ACC112 (cell line): ENCODE data around the gene BRD7.
A peak's percentile ranks its signal among the peaks of the same experiment; 100 is the strongest.

Experiments used
- H2AFZ ChIP-seq: fragments of 200-600 bp; sonication (generic); one replicate; pipeline ENCODE4 v1.6.0; 2017; ENCODE audit warnings: antibody characterized with exemption, low read length; ENCODE audit not compliant: unreplicated experiment
- H3K27ac ChIP-seq: fragments of 200-600 bp; sonication (generic); 2 replicates; pipeline ENCODE4 v1.5.1; 2014; ENCODE audit warnings: low read depth, mild to moderate bottlenecking, antibody characterized with exemption, low read length, moderate library complexity
- H3K27me3 ChIP-seq: fragments of 200-600 bp; sonication (generic); 2 replicates; pipeline ENCODE4 v1.6.1; 2014; ENCODE audit warnings: mild to moderate bottlenecking, antibody characterized with exemption, low read length, moderate library complexity, mixed read lengths; ENCODE audit not compliant: insufficient read depth
- H3K36me3 ChIP-seq: fragments of 200-600 bp; sonication (generic); 2 replicates; pipeline ENCODE4 v1.6.1; 2016; ENCODE audit warnings: mild to moderate bottlenecking, antibody characterized with exemption, low read length, moderate library complexity, mixed read lengths; ENCODE audit not compliant: insufficient read depth
- H3K4me1 ChIP-seq: fragments of 200-600 bp; sonication (generic); one replicate; pipeline ENCODE4 v1.6.1; 2016; ENCODE audit warnings: low read length, mixed read lengths; ENCODE audit not compliant: insufficient read depth, unreplicated experiment, control insufficient read depth
- H3K4me3 ChIP-seq: fragments of 200-600 bp; sonication (generic); 2 replicates; pipeline ENCODE4 v1.5.1; 2014; ENCODE audit warnings: mild to moderate bottlenecking, low read depth, low read length
- H3K79me2 ChIP-seq: fragments of 200-600 bp; sonication (generic); one replicate; pipeline ENCODE4 v1.6.0; 2016; ENCODE audit warnings: low read length; ENCODE audit not compliant: control insufficient read depth, unreplicated experiment, insufficient read depth

Gene BRD7

GRCh38 chr16:50311134-50311528, 57.7 kb downstream of the BRD7 start:
- H3K27ac ChIP-seq: no peak overlapping the region
- H3K79me2 ChIP-seq: no peaks in the 10 kb centered on the region
- no peaks in the 10 kb centered on the region for H3K27me3 ChIP-seq
- H3K36me3 ChIP-seq: peaks cover 13% of the 10 kb centered on the region; the same call in 1 of the 2 replicates
- H3K4me1 ChIP-seq: peaks cover 6% of the 10 kb centered on the region
- H3K4me3 ChIP-seq: no peak overlapping the region
- H2AFZ ChIP-seq: no peak overlapping the region

GRCh38 chr16:50310308-50311133, 58.3 kb downstream of the BRD7 start:
- Histone ChIP-seq H3K27ac (no peak overlapping the region), H3K4me3 (no peak overlapping the region), H3K27me3 (no peaks in the 10 kb centered on the region), H3K4me1 (peaks cover 6% of the 10 kb centered on the region), H3K36me3 (peaks cover 13% of the 10 kb centered on the region; the same call in 1 of the 2 replicates), H2AFZ (no peak overlapping the region), H3K79me2 (no peaks in the 10 kb centered on the region)

GRCh38 chr16:50309527-50310307, 59.1 kb downstream of the BRD7 start:
- peaks cover 11% of the 10 kb centered on the region; the same call in 1 of the 2 replicates for H3K36me3 ChIP-seq
- H3K79me2 ChIP-seq: no peaks in the 10 kb centered on the region
- H3K4me1 ChIP-seq: peaks cover 6% of the 10 kb centered on the region
- H3K4me3 ChIP-seq: no peak overlapping the region
- H3K27ac ChIP-seq: no peak overlapping the region
- H2AFZ ChIP-seq: no peak overlapping the region
- no peaks in the 10 kb centered on the region for H3K27me3 ChIP-seq

- Histone ChIP-seq H3K4me1 (peaks cover 9% of the 10 kb centered on the region), H3K4me3 (no peak overlapping the region), H2AFZ (no peak overlapping the region), H3K27ac (no peak overlapping the region), H3K79me2 (no peaks in the 10 kb centered on the region), H3K27me3 (no peaks in the 10 kb centered on the region), H3K36me3 (peaks cover 5% of the 10 kb centered on the region; the same call in 1 of the 2 replicates)
Observed at GRCh38 chr16:50309156-50309526, 59.6 kb downstream of the BRD7 start.

- Histone ChIP-seq H2AFZ (no peak overlapping the region), H3K27me3 (no peaks in the 10 kb centered on the region), H3K4me1 (peaks cover 16% of the 10 kb centered on the region), H3K27ac (no peak overlapping the region), H3K4me3 (no peak overlapping the region), H3K36me3 (0 out of 2 replicates have a peak, but pooled peaks cover 3% of the 10 kb centered on the region), H3K79me2 (no peaks in the 10 kb centered on the region)
Observed at GRCh38 chr16:50308237-50308965, 60.4 kb downstream of the BRD7 start.

- H2AFZ ChIP-seq: no peak overlapping the region
- H3K27me3 ChIP-seq: no peaks in the 10 kb centered on the region
- no peaks in the 10 kb centered on the region for H3K79me2 ChIP-seq
- H3K4me3 ChIP-seq: no peak overlapping the region
- H3K36me3 ChIP-seq: 0 out of 2 replicates have a peak, but pooled peaks cover 3% of the 10 kb centered on the region
- no peak overlapping the region for H3K27ac ChIP-seq
- H3K4me1 ChIP-seq: peaks cover 28% of the 10 kb centered on the region
Observed at GRCh38 chr16:50306287-50306686, 62.5 kb downstream of the BRD7 start.

- Histone ChIP-seq H3K4me1 (peaks cover 33% of the 10 kb centered on the region), H2AFZ (no peak overlapping the region), H3K4me3 (no peak overlapping the region), H3K79me2 (no peaks in the 10 kb centered on the region), H3K27ac (no peak overlapping the region), H3K36me3 (0 out of 2 replicates have a peak, but pooled peaks cover 3% of the 10 kb centered on the region), H3K27me3 (no peaks in the 10 kb centered on the region)
Observed at GRCh38 chr16:50305441-50306061, 63.2 kb downstream of the BRD7 start.

GRCh38 chr16:50304467-50305440, 64.0 kb downstream of the BRD7 start:
- Histone ChIP-seq H2AFZ (no peak overlapping the region), H3K4me1 (peaks cover 33% of the 10 kb centered on the region), H3K27me3 (no peaks in the 10 kb centered on the region), H3K36me3 (0 out of 2 replicates have a peak, but pooled peaks cover 3% of the 10 kb centered on the region), H3K4me3 (no peak overlapping the region), H3K79me2 (no peaks in the 10 kb centered on the region), H3K27ac (peak overlapping the region; percentile 29; the same call in 1 of the 2 replicates)

- Histone ChIP-seq H3K36me3 (0 out of 2 replicates have a peak, but pooled peaks cover 3% of the 10 kb centered on the region), H3K27ac (peak overlapping the region; percentile 36; the same call in 1 of the 2 replicates), H2AFZ (no peak overlapping the region), H3K4me1 (peaks cover 33% of the 10 kb centered on the region), H3K4me3 (no peak overlapping the region), H3K79me2 (no peaks in the 10 kb centered on the region), H3K27me3 (no peaks in the 10 kb centered on the region)
Observed at GRCh38 chr16:50303605-50304466, 65.0 kb downstream of the BRD7 start.
